CD4-positive, alpha-beta T cell (primary cell): ENCODE data around the gene WDR54. TPM values are rescaled to one million over a fixed set of nuclear protein-coding genes. Genes with fewer than 3 reads are reported as not detected.
"Not testable (repeated sequence)": the region's sequence is repeated elsewhere in the genome, so short reads cannot be mapped to it uniquely, and the experiment has no call there.

Experiments
- ATAC-seq: fragments of 200-7000 bp; cut with Tn5 transposase; one replicate; pipeline ENCODE4 v1.10.0; 2022; ENCODE audit warnings: mild to moderate bottlenecking; ENCODE audit not compliant: poor library complexity
- CTCF ChIA-PET: fragments of 350-600 bp; sonication (Branson Sonifier 250); formaldehyde crosslinking; loops from one replicate; lab custom pipeline; 2021; ENCODE audit warnings: antibody characterized with exemption, inconsistent platforms; lab: Charles Lee
- POLR2A ChIA-PET: fragments of 350-600 bp; sonication (Branson Sonifier 250); formaldehyde crosslinking; loops from one replicate; lab custom pipeline; 2021; ENCODE audit warnings: antibody characterized with exemption, inconsistent platforms; lab: Charles Lee
- DNase-seq, 14 experiments: peaks; one replicate each; pipeline ENCODE4 v3.0.0-alpha.2; 2013 to 2020; ENCODE audit warnings: mixed read lengths in 2 of 14
- H3K27ac ChIP-seq, 2 donors: one replicate each; pipeline versions ENCODE4 v1.5.1 to v1.7.0; 2013; ENCODE audit warnings: low read length in 2 of 2, low read depth in 1 of 2, mild to moderate bottlenecking in 1 of 2
- H3K27me3 ChIP-seq, 2 experiments: 1 replicate in 1 of 2; 2 replicates in 1 of 2; pipeline versions ENCODE4 v1.6.1 to v1.7.0; 2013; ENCODE audit warnings: low read length in 2 of 2, control low read depth in 1 of 2, mild to moderate bottlenecking in 1 of 2, moderate library complexity in 1 of 2; ENCODE audit not compliant: insufficient read depth in 2 of 2, control insufficient read depth in 1 of 2
- H3K36me3 ChIP-seq: one replicate; pipeline ENCODE4 v1.6.1; 2013; ENCODE audit warnings: low read length, control low read depth; ENCODE audit not compliant: insufficient read depth
- H3K4me1 ChIP-seq: one replicate; pipeline ENCODE4 v1.6.1; 2013; ENCODE audit warnings: low read length, control low read depth; ENCODE audit not compliant: insufficient read depth
- H3K4me3 ChIP-seq: one replicate; pipeline ENCODE4 v1.5.1; 2013; ENCODE audit warnings: mild to moderate bottlenecking, low read length, moderate library complexity
- H3K9me3 ChIP-seq, 2 experiments: 1 replicate in 1 of 2; 2 replicates in 1 of 2; pipeline versions ENCODE4 v1.6.1 to v1.7.0; 2013; ENCODE audit warnings: low read length in 2 of 2, mild to moderate bottlenecking in 2 of 2, control low read depth in 1 of 2, moderate library complexity in 1 of 2; ENCODE audit not compliant: control insufficient read depth in 1 of 2, insufficient read depth in 1 of 2
- H3K27ac Mint-ChIP-seq: one replicate; pipeline ENCODE4 v1.8.0; 2020; ENCODE audit warnings: mixed read lengths
- H3K27me3 Mint-ChIP-seq: one replicate; pipeline ENCODE4 v1.8.0; 2021; ENCODE audit warnings: mixed read lengths
- H3K36me3 Mint-ChIP-seq: one replicate; pipeline ENCODE4 v1.8.0; 2021; ENCODE audit warnings: low read depth, mixed read lengths
- H3K4me1 Mint-ChIP-seq: one replicate; pipeline ENCODE4 v1.8.0; 2021; ENCODE audit warnings: low read depth, mixed read lengths
- H3K4me3 Mint-ChIP-seq: one replicate; pipeline ENCODE4 v1.8.0; 2020; ENCODE audit warnings: mild to moderate bottlenecking, mixed read lengths
- H3K9me3 Mint-ChIP-seq: one replicate; pipeline ENCODE4 v1.8.0; 2020; ENCODE audit warnings: mixed read lengths
- CTCF ChIP-seq: fragments of 200-600 bp; IDR thresholded peaks from one replicate; pipeline ENCODE4 v1.8.0; 2022; ENCODE audit warnings: antibody characterized with exemption, mild to moderate bottlenecking
- intact Hi-C, 2 experiments: fragments of 100-400 bp; cut with DNase I in 1 of 2; cut with micrococcal nuclease in 1 of 2; formaldehyde crosslinking; loops; one replicate each; pipeline versions ENCODE4 v1.15.1 to v1.9.0; 2023 to 2025; cut with DNase I, micrococcal nuclease
- total RNA-seq, 174 experiments: library from RNA in 2 of 174; stranded (reverse) in 2 of 174; gene quantifications; one replicate each; pipeline ENCODE4 v1.2.3 and lab custom pipeline; 2021 to 2026

Gene WDR54
- total RNA-seq, 2 experiments from 2014 or later = 21.7 to 25.1 TPM

GRCh38 chr2:74418312-74418711 is 3.2 kb upstream of the WDR54 start:
- Histone ChIP-seq H3K4me1 (peaks cover 44% of the 10 kb centered on the region), H3K36me3 (no peaks in the 10 kb centered on the region), H3K27me3 (peaks cover 0 to 16% of the 10 kb centered on the region in 2 experiments), H3K9me3 (peaks cover 0 to 11% of the 10 kb centered on the region in 2 experiments), H3K4me3 (no peak overlapping the region), H3K27ac (no peak overlapping the region)
- no peak for TF ChIP-seq CTCF
- no peaks in the 10 kb centered on the region for H3K27me3 Mint-ChIP-seq
- H3K36me3 Mint-ChIP-seq = peaks cover 5% of the 10 kb centered on the region
- H3K27ac Mint-ChIP-seq = no peak overlapping the region
- no peak for ATAC-seq
- POLR2A ChIA-PET = no interaction called here
- CTCF ChIA-PET = no interaction called here
- no peaks in the 10 kb centered on the region for H3K9me3 Mint-ChIP-seq
- no peak overlapping the region for H3K4me3 Mint-ChIP-seq
- no peak for DNase-seq
- H3K4me1 Mint-ChIP-seq = peaks cover 57% of the 10 kb centered on the region
- intact Hi-C loops = no loop called here

GRCh38 chr2:74419345-74419744 is 2.2 kb upstream of the WDR54 start:
- ATAC-seq (no peak), DNase-seq (no peak)
- peaks cover 48% of the 10 kb centered on the region for H3K4me1 Mint-ChIP-seq
- intact Hi-C loops = no loop called here
- H3K27ac ChIP-seq = no peak overlapping the region
- no peaks in the 10 kb centered on the region for H3K9me3 Mint-ChIP-seq
- H3K36me3 Mint-ChIP-seq = peaks cover 5% of the 10 kb centered on the region
- no peaks in the 10 kb centered on the region for H3K27me3 Mint-ChIP-seq
- no peak for TF ChIP-seq CTCF
- H3K9me3 ChIP-seq = peaks cover 0 to 8% of the 10 kb centered on the region in 2 experiments
- no peak overlapping the region for H3K4me3 ChIP-seq
- ChIA-PET POLR2A (no interaction called here), CTCF (no interaction called here)
- peaks cover 38% of the 10 kb centered on the region for H3K4me1 ChIP-seq
- peaks cover 0 to 8% of the 10 kb centered on the region in 2 experiments for H3K27me3 ChIP-seq
- H3K27ac Mint-ChIP-seq = no peak overlapping the region
- H3K36me3 ChIP-seq = no peaks in the 10 kb centered on the region
- no peak overlapping the region for H3K4me3 Mint-ChIP-seq

GRCh38 chr2:74420006-74420405 is 1.5 kb upstream of the WDR54 start:
- Mint-ChIP-seq H3K4me3 (peak overlapping the region; percentile 76), H3K9me3 (no peaks in the 10 kb centered on the region), H3K36me3 (peaks cover 5% of the 10 kb centered on the region), H3K27ac (peak overlapping the region; percentile 96), H3K27me3 (no peaks in the 10 kb centered on the region), H3K4me1 (peaks cover 48% of the 10 kb centered on the region)
- Histone ChIP-seq H3K36me3 (peaks cover 4% of the 10 kb centered on the region), H3K4me3 (no peak overlapping the region), H3K9me3 (peaks cover 0 to 2% of the 10 kb centered on the region in 2 experiments), H3K4me1 (peaks cover 31% of the 10 kb centered on the region), H3K27ac (no peak overlapping the region), H3K27me3 (peaks cover 0 to 3% of the 10 kb centered on the region in 2 experiments)
- DNase-seq (peak in 1 of 14 experiments; percentile 10), ATAC-seq (no peak)
- TF ChIP-seq CTCF = no peak
- ChIA-PET POLR2A (interaction anchor here (0.6 to 3.0 kb wide), 3 partner anchors 19 to 38 kb away, joined by 4 to 25 read pairs (median 15); partner anchors contain the start of gene WBP1), CTCF (interaction anchor here (1.2 kb wide), 1 partner anchor 63 kb away, joined by 3 read pairs; the partner anchor contains the start of genes CCDC142 and TTC31)
- intact Hi-C loops = loop anchor here in 1 of 2 experiments (2.0 to 5.0 kb wide), 2 partner anchors 35 to 52 kb away; partner anchors contain the start of genes INO80B and MRPL53

GRCh38 chr2:74420443-74421103 is 957 bp upstream of the WDR54 start:
- CTCF ChIA-PET = interaction anchor here (1.0 to 1.2 kb wide), 3 partner anchors 29 to 63 kb away, joined by 3 to 7 read pairs (median 6); partner anchors contain the start of genes CCDC142, INO80B and TTC31
- H3K4me1 Mint-ChIP-seq = peaks cover 44% of the 10 kb centered on the region
- H3K27me3 ChIP-seq, H3K9me3 Mint-ChIP-seq, H3K36me3 Mint-ChIP-seq, H3K9me3 ChIP-seq, H3K36me3 ChIP-seq, ATAC-seq, H3K27me3 Mint-ChIP-seq: not testable (repeated sequence)
- H3K27ac Mint-ChIP-seq = peak overlapping the region; percentile 96
- peak overlapping the region; percentile 100 for H3K4me3 Mint-ChIP-seq
- peaks cover 25% of the 10 kb centered on the region for H3K4me1 ChIP-seq
- intact Hi-C loops = loop anchor here (1.0 to 5.0 kb wide), 4 partner anchors 34 to 63 kb away; partner anchors contain the start of genes INO80B (in 1 of the 2), MRPL53 (in 1 of the 2) and TTC31 (in 1 of the 2)
- peak in 1 of 14 experiments; percentile 15 for DNase-seq
- H3K27ac ChIP-seq = peak overlapping the region; percentile 82 to 90
- H3K4me3 ChIP-seq = peak overlapping the region; percentile 98
- POLR2A ChIA-PET = interaction anchor here (0.6 to 3.0 kb wide), 14 partner anchors 19 to 242 kb away, joined by 3 to 25 read pairs (median 4); partner anchors contain the start of genes INO80B, MOB1A, MRPL53 and TTC31
